ENCODE measurements around the gene MRPL45.
"Not testable (repeated sequence)": the region's sequence is repeated elsewhere in the genome, so short reads cannot be mapped to it uniquely, and the experiment has no call there.

MRPL45 gene

DNA sequence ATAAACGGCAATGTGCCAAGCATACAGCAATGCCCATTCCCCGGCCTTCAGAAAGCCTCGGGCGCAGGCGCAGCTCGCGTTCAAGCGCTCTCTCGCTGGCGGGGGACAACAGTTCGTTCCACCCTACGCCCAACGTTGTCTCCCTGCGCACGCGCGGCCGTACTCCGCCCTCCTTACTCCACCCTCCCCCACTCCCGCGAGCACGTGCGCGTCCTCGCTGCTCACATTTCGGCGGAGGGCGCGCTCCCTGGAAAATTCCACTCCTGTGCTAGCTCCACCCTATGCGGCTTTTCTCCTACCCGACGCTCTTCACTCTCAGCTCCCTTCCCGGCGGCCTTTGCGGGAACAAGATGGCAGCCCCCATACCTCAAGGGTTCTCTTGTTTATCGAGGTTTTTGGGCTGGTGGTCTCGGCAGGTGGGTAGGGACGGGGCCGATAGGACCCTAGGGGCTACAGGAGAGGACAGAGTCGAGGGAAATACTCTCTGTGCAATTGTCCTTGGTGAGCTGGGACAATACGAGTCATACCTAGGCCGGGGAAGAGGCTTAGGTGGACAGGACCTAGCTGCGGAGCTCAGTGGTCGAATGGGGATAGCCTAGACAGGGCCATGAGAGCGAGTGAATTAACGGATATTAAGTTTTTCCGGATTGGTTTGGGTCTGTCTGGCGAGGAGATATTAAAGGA, at the start of gene MRPL45:
Gene MRPL45, plus strand, starts transcription at position 335 of the 684 bp plus-strand sequence. Its CDS starts 16 bp downstream, at position 351.
- DNase-seq: peak; percentile 95

DNA sequence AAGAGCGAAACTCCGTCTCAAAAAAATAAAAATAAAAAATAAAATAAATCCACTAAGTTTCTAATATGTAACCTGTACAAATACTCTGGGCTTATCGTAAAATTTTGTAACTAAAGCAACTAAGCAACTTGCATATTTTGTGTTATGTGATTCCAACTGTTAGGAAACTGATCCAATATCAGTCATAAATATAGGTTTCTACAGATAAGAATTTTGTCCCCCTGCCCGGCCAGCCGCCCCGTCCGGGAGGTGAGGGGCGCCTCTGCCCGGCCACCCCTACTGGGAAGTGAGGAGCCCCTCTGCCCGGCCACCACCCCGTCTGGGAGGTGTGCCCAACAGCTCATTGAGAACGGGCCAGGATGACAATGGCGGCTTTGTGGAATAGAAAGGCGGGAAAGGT, 43.8 kb upstream of the MRPL45 start:
- DNase-seq: not testable (repeated sequence)

DNA sequence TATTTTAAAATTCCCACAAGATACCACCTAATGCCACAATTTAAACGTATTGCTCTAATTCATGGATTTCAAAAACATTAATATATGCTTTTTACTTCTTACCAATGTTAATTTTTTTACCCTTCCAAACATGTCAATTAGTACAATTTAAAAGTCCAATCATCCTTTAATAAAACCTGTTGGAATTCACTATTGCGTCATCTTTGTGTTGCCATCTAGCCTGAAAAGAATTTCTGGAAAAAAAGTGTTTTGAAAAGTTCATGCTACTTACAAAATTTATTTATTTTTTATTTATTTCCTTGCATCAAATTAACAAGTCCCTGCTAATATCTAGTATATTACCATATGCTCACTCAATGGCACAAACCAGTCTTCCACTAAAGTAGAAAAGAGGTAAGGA, 42.6 kb upstream of the MRPL45 start:
- DNase-seq: not testable (repeated sequence)

DNA sequence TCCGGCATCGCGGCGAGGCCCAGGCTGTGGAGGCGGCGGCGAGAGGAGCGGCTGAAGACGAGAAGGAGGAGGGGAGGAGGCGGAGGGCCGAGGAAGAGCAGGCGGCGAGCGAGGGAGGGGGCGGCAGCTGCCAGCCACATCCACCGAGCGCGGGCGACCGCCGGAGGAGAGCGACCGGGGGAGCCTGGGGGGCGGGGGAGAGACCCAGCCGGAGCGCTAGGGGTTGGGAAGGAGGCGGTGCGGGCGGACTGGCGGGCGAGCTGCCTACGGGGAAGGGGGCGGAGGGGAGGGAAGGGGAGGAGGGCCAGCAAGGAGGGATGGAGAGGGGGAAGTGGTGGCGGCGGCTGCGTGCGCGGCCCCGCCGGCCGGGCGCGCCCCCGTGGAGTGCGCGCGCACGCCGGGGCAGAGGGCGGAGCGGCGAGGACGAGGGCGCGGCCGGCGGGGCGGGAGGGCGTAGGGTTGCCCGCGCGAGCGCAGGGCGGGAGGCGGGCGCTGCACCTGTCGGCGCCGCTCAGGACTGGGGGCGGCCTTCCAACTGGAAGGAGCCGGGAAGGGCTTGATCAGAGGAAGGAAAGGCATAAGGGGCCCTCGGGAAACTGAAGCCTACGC, 39.9 kb upstream of the MRPL45 start:
- peak; percentile 92 for DNase-seq

DNA sequence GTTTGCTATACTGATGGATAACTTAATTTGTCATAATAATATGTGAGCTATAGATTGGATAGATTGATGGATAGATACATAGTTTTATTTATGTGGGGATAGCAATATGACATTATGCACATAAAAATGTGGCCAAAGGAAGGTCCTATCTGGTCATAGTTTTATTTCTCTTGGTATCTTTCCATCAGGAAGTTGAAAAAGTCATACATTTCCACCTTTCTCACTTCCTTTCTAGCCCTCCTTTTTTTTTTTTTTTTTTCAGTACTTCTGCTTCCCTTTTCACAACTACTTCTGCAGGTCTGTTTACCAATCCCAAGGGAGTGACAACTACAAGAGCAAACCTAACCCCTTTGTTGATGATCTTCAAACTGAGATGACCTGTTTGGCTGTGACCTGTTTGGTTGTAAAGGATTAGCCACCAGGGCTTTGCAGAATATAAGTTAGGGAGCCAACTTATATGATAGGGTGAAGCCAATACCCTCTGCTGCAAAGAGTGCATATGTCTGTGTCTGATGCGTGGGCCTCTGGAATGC, 30.9 kb upstream of the MRPL45 start:
- DNase-seq: not testable (repeated sequence)

DNA sequence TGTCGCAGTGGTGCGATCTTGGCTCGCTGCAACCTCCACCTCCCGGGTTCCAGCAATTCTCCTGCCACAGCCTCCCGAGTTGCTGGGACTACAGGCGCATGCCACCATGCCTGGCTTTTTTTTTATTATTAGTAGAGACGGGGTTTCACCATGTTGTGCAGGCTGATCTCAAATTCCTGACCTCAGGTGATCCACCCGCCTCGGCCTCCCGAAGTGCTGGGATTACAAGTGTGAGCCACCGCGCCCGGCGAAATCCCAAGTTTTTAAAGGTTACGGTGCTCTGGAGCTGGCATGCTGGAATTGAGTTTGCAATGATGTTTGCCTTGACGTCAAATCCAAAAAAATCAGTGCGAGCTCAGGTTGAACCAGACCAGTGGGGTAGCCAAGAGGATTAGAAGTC, 30.4 kb upstream of the MRPL45 start:
- DNase-seq: not testable (repeated sequence)

DNA sequence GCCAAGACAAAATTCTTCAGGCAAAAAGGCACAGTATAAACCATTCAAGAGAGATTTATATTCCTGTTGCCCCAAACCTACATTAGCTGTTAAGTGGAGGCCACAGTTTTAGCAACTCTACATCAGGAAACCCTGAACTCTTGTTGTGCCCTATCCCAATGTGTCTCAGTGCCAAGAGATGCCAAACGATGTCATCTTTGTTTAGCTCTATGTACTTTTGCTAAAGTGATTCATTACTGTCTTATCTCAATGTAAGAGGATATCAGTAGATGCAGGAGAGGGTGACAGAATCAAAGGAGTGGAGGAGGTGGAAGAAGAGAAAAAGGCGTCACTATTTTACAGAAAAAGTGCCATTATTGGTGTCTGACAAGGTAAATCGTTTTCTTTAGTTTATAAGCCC, 28.8 kb upstream of the MRPL45 start:
- not testable (repeated sequence) for DNase-seq

DNA sequence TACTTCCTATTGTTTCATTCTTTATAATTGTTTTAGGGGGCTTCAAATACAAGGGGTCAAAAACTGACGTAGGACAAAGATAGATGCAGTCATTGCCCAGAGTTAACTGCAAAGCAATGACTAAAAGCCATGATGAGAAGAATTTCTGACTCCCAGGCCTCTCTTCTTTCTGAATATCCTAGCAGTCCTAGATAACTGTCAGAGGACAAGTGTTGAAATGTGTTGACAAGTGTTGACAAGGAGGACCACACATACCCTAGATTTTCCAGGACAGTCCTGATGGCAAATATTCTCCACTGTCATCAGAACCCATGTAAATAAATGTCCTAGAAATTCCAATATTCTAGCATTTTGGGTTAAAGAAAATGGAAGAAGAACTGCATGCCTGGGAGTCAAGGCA, 27.9 kb upstream of the MRPL45 start:
- DNase-seq: not testable (repeated sequence)

DNA sequence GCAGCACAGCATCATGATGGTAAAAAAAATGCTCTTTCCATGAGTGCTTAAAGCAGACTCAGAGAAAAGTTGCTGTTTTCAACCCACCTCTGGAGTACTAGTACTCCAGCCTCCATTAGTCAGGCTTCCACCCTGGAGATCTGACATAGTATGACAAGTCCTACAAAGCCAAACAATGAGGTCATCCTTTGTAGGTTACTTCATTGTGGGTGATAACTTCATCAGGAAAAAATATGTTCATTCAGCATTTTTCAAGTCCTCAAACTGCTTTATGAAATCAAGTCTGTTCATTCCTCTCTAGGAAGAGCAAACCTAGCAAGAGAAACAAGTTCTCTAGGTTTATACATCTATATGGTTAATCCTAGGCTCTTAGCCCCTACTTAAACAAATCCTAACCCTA, 27.4 kb upstream of the MRPL45 start:
- DNase-seq: not testable (repeated sequence)

DNA sequence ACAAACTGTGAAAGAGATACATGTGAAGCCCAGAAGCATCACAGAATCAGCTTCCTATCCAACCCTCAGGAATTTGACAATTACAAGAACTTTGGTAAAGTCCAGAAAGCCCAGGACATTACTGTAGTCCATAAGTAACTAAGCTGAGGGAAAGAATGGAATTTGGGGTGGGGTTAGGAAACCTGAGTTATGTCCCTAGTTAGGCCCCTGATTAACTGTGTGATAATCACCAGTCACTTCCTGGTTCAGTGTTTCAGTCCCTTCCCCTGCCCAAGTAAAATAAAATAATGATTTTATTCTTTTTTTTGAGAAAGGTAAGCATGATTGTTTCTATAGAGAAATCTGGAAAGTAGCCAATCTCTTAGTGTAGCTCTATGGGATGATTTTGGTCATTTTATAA, 11.0 kb upstream of the MRPL45 start:
- not testable (repeated sequence) for DNase-seq

DNA sequence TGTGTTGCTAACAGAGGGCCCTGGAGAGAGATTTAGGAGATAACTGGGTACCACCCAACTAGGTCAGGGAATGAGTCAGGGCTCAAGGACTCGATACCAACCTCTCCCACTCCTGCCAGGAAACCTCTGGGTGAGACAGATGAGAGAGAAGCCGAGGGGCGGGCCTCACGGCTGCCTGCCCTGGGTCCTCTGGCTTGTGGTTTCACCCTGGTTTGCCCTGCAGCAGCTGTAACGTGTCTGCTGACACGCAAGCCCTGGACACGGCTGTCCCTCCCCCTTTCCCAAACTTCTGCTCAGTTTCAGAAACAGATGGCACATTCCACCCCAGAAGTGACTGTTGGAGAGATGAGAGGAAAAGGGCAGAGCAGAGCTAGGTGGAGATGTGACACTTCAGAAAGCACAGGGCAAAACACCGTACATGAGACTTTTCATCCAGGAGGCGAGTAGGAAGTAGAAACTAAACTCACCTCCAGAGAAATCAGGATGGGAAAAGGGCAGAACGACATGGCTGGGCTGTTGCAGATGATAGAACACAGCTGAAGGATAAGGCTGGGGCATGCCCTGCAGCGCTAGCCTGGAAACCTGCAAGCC, 10.4 kb upstream of the MRPL45 start:
- peak; percentile 30 for DNase-seq

DNA sequence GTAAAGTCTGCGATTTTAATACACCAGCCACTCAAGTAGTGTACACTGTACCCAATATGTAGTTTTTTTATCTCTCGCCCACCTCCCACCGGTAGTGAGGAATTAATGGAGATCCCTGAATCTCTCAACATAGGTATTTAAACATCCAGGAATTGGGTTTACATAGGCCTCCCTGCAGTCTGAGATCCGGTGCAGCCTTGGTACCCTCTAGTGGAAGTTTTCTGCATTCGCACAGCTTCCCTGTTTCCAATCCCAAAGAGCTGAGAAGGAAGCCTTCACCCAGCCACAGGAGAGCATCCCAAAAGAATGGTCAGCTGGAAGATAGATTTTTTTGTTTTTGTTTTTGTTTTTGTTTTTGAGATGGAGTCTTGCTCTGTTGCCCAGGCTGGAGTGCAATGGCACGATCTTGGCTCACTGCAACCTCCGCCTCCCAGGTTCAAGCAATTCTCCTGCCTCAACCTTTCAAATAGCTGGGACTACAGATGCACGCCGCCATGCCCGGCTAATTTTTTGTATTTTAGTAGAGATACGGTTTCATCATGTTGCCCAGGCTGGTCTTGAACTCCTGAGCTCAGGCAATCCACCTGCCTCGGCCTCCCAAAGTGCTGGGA, 8.6 kb upstream of the MRPL45 start:
- DNase-seq: not testable (repeated sequence)

DNA sequence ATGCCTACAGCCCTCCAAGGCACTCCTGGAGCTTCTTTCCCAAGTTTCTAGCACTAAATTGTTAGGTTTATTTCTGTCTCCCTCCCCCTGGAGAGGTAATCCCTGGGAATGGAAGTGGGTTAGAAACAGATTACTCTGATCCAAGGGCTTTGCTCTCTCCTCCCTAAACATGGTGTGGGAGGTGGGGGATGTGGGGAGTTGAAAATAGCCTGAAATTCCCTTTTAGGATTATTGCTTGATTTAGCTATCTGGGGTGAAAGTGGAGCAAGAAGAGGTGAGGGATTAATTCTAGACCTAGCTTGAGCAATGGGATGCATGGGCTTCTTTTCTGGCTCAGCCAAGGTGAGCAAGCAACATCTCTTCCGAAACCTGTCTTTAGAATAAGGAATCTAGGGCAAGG, 7.2 kb upstream of the MRPL45 start:
- DNase-seq: not testable (repeated sequence)

DNA sequence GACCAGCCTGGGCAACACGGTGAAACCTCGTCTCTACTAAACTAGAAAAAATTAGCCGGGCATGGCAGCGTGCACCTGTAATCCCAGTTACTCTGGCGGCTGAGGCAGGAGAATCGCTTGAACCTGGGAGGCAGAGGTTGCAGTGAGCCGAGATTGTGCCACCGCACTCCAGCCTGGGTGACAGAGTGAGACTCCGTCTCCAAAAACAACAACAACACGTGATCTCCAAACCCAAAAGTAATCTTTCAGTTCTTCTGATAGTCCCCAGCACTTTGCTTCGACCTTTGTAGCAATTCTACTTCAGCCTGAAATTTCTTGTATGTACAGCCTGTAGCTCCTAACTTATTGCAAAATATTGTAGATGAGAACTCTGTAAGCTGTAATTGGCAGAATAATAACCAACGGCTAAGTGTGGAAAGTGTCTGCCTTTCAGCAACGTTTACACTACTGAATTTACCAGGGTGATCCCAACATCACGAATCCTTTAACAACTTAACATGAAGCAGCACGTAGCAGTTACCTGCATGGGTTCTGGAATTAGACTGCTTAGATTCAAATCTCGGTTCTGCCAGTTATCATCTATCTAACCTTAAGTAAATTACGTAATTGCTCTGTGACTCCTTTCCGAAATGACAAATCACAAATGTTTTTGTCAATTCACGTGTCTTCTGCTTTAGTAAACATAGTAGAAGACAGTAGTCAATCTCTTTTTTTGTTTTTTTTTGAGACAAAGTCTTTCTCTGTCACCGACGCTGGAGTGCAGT, 1.2 kb upstream of the MRPL45 start:
- not testable (repeated sequence) for DNase-seq

DNA sequence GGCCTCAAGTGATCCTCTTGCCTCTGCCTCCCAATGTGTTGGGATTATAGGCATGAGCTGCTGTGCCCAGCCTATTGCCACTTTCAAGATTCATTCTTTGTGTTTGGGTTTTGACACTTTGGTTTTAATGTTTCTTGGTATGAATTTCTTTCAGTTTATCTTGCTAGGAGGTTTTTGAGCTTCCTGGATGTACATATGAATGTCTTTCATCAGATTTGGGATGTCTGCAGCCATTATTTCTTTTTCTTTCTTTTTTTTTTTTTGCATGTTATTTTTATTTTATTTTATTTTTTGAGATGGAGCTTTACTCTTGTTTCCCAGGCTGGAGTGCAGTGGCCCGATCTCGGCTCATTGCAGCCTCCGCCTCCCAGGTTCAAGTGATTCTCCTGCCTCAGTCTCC, 18.5 kb downstream of the MRPL45 start:
- DNase-seq: no peak

DNA sequence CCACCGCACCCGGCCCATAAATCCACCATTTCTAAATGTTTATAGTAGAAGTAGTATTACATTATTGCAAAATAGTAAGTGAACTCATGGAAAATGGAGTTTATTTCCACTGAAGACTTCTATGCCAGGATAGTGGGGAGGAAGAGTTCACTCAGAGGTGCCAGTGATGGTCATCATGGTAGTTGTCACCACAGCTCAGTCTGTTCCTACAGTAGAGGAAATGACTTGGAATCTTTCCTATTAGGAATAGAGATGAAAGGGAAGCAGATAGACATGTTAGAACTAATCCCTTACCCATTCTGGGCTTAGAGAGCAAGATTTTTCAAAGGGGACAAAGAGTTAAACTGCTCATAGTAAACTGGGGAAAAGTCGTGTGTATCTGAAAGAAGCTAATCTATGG, 20.1 kb downstream of the MRPL45 start:
- no peak for DNase-seq

DNA sequence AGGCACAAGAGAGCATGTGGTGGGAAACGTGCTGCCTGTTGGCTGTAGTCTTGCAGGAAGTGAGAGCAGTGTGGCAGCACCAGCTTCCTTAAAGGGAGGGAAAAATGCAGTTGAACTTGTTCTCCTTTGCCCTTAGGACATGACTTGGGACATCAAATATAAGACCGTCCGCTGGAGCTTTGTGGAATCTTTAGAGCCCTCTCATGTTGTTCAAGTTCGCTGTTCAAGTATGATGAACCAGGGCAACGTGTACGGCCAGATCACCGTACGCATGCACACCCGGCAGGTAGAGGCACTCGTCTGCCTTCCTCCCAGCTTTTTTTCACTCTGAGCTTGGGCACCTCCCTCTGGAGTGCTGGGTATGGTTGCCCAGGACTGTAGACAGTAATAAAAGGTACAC, 23.5 kb downstream of the MRPL45 start:
- DNase-seq: no peak

DNA sequence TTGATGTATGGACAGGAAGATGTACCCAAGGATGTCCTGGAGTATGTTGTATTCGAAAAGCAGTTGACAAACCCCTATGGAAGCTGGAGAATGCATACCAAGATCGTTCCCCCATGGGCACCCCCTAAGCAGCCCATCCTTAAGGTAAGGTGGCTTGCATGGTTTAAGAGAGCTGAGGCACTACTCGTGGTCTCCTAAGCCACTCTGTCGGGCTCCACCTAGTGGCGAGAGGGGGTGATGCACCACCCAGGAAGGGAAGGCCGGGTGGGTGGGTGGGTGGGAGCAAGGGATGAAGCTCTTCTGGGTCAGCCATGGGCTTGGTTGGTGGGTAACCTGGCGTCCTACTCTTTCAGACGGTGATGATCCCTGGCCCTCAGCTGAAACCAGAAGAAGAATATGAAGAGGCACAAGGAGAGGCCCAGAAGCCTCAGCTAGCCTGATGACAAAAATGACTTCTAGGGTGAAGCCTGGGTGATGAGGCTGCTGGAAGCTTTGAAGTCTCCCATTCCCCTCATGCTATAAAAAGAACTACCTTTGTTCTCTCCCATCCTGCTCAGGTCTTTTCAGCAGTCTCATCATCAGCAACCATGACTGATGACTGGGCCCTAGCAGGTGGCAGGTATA, 25.3 kb downstream of the MRPL45 start:
- DNase-seq: peak; percentile 26

DNA sequence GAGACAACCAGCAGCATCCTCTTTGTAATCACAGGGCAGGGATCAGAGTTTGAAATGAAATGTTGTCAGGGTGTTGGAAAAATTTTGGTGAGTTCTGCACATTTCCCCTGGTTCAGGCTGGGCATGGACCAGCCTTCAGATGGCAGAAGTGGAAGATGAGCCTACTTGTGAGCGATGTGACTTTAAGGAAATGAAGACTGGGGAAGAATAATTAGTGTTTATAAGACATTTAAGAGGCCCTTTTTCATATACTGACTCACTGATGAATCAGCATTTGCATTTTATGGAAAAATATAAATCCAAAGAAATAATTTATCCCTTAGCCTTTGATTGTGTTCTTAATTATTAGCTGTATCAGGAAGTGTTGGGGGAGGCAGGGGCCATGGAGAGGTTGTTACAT, 25.9 kb downstream of the MRPL45 start:
- no peak for DNase-seq

DNA sequence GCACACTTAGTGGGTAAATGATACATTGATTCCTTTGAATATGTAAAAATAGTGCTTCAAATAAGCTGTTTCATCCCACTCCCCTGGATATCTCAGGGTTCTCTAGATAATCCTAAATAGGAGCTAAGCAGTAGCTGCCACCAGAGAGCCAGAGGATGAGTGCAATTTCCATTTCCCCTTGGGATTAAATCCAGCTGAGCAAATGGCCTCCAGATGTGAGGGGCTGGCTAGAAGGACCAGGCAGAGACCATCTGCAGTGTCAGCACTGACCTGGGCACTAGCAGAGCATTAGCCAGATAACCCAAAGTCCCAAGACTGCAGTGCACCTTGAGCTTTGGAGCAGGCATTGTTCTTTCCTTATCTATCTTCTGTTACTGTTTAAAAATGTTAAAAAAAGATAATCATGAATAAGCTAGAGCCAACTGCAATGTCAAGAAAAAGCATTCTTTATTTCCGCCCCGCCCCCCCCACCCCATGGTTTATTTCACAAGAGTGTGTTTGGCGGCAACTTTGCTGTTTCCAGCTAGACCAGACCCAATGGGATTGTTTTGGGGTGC, 27.3 kb downstream of the MRPL45 start:
- DNase-seq: no peak

DNA sequence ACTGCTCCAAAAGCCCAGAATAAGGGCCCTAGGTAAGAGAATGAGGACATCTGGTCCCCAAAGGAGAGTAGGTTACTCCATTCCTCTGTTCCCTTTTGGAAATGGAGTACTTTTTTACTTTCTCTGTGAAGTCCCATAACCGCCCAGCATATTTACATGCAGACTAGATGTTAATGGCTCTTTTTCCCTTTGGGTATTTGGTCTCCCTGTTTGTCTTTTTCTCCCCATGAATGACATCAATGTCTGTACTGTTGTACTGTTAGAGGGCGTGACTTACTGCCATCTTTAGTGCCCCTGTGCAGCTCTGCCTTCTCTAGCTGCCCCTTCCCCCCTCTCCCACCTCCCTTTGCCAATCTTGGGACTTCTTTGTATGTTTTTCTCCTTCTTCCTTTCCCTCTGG, 27.8 kb downstream of the MRPL45 start:
- no peak for DNase-seq

DNA sequence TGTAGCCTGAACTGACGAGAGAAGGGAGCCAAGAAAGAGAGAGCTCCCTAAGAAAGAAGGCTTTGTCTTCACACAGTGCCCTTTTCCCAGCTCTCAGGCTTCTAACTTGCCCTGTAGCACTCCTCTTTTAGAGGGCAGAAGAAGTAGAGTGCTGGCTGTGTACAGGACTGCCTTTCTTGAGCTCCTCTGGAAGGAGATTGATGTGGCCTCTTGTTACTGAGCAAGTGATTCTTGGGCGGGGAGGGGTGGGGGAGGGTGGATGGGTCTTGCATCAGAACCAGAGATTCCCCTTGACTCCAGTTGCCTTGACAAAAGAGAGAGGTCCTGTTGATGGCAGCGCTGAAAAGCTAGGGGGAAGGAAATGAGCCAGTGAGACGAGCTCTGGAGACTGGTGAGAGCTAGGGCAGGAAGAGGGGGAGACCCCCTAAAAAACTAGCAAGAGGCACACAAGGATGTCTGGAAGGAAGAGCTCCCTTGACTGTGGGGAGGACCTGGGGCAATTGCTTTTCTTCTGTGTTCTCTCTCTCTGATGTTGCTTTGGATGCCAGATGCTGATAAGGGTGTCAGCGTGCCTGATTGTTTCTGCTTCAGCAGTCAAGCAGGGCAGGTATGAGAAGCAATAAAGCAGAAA, 28.4 kb downstream of the MRPL45 start:
- DNase-seq: peak; percentile 72

Measured in NCI-H2171 (cell line).